Bone marrow (tissue), 2 donors: Measurements from ENCODE around the gene KDM4C.
"Not testable (repeated sequence)": the region's sequence is repeated elsewhere in the genome, so short reads cannot be mapped to it uniquely, and the experiment has no call there.

Experiments
- DNase-seq, 2 donors: peaks; one replicate each; lab custom pipeline; 2025; lab: John Stamatoyannopoulos, UW

The KDM4C gene

DNA sequence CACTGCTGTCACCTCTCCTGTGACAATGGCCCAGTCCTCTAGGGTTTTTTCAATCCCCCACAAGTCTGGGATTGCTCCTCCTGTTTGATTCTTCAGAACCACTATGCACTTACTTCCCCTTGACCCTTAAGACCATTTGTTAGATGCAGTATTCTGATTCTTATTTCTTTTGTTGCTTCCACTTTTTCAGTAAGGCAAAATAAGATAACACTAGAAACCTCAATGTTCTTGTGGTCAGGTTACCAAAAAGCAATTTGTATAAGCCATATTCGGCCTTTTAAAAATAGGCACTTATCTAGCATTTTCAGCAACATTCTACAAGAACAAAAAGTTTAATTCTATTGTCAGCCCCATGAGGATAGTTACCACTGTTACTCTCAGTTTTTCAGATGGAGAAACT, 220.0 kb downstream of the KDM4C start:
- no peak for DNase-seq

DNA sequence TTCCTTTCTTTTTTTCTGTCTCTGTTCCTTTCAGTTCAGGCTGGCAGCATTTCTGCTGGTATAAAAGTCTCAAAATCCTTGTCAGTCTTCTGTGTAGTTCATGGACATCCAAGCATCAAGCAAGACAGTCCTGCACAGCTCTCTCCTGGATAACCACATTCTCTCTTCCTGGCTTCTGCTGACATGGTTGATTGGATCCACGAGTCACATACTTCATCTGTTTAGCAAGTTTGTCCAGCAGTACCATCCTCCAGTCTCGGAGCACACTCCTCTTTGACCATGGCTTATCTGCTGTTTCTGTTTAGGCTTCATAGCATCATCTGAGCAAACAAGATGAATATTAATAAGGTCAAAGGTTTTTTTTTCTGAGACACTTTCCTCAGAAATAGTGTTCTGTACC, 220.8 kb downstream of the KDM4C start:
- no peak for DNase-seq

DNA sequence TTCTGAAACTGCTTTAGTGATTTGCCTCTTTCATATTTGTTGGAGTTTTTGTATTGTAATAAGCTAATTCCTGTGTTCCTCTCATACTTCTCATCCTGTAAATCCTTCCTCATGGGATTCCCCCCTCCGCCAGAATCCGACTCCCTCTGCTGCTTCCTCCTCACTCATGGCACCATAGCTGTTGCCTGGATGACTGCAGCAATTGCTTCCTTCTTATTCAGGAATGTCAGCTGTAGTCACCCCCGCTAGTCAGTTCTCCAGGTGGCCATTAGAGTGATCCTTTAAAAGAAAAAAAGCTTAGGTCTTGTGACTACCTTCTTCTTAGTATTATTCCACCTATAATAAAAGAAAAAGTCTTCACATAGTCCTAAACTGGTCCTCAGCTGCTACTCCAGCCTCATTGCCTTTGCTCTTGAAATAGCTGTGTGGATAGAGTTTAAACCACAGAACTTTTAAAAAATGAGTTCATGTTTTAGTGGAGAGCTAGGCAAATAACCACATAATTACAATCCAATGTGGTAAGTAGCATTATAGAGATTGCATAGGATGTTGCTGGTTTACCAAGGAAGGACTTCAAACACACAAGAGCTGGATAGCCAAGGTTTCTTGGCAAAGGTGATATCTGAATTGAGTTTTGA, 227.3 kb downstream of the KDM4C start:
- DNase-seq: no peak

DNA sequence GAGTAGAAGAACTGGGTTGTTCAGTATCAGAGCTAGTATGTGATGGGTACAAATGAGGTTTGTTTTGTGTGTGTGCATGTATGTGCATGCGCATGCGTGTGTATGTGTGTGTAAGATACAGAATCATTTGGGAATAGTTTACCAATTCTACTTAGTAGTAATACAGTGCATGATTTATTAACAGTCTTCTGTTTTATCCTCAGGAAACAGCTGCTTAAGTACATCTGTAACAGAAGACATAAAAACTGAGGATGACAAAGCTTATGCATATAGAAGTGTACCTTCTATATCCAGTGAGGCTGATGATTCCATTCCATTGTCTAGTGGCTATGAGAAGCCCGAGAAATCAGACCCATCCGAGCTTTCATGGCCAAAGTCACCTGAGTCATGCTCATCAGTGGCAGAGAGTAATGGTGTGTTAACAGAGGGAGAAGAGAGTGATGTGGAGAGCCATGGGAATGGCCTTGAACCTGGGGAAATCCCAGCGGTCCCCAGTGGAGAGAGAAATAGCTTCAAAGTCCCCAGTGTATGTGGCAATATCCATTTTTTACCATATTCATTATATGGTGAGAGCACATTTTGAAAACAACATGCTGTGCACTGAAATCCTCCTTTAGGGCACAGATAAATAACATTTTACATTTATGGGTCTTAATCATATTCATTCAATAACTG, 228.5 kb downstream of the KDM4C start:
- no peak for DNase-seq

DNA sequence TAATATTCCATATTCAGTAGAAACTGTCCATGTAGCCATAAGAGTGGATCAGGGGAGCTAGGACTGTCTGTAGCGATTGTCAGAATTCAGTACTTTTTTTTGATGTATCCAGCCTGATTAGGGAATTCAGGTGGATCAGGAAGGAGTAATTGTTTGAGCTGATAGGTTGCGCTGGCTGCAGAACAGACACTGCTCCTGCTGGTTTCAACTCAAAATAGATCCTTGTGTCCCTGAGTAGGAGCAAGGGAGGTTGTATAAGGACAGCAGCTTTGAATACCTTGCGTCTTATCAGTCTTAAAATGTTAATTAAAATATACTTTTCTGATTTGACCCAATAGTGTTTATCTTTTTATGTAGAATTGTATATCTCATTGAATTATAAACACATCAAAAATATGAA, 229.6 kb downstream of the KDM4C start:
- DNase-seq: no peak

DNA sequence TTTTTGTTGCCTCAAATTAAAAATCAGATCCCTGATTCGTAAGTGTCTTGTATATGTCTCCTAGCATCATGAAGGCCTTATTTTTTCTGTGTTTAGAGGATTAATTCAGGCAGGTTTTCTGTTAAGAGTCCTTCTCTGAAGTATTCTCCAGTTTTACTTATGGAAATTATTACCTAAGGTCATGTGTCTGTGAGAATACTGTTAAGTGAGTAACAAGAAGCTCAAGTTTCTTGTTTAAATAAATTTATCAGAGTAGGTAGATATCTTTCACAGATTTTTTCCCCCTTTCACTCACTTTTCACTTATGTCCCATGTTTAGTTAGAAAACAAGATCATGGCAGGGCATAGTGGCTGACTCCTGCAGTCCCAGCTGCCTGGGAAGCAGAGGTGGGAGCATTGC, 233.6 kb downstream of the KDM4C start:
- no peak for DNase-seq

DNA sequence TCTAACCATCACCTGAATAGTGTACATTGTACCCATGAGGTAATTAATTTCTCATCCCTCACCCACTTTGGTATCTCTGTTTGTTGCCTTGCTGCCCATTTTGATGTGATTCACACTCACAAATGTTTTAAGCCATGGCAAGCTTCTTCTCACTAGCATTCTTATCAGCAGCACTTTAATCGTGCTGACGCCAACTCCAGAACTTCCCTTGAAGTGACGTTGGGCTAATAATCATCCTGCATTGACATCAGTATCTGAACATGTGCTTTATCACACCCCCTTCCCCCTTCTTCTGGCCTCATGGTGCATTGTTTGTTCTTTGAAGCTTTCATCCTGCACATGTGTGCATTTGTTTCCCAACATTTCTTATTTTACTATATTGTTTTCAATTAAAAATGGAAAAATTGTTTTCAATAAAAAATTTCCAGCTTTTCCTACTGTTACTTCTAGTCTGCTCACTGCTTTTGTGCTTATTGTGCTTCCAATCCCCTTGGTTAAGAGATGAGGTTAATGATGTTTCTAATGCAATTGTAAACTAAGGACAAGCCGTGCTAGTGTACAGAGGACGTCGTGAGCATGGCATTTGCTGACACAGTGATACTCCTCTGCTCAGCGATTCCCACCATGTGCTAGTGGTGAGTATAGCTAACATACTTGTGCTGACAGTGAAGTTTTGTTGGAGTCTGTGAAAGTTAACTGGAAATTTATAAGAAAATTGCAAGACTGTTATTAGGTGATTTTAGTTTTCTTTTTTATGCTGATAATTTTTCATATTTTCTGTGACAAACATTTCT, 238.5 kb downstream of the KDM4C start:
- no peak for DNase-seq

DNA sequence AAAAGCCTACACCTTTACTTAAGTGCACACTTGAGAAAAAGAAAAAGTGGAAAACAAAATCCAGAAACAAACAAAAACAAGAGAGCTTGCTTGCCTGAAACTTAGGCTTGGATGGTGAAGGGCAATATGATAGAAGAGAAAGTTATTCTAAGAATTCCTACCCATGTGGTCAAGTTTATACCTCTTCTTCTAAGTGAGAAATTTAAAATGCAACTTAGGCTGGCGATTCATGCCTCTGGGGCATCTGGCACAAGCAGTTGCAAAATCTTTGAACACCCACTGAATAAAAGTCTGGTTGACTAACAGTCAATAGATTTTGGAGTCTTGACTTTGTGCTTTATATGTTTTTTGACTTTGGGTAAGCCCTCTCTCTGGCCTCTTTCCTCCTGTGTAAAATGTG, 239.6 kb downstream of the KDM4C start:
- DNase-seq: no peak

DNA sequence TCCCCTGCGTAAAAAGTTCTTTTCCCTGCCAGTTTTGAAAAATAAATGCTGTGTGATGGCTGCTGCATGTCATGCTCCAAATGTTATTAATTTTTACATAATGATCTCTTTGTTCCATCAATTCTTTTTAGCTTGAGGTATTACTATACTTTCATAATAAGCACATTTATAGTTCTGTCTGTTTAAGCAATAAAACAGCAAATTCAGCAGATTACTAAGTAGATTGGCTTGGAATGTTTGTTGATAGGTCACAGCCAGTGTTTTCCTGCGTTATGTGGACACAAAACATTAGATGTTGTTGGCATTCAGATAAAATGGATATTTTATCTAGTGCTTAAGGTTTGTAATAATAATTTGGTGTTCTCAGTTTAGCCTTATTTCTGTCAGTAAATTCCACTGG, 242.0 kb downstream of the KDM4C start:
- DNase-seq: no peak

DNA sequence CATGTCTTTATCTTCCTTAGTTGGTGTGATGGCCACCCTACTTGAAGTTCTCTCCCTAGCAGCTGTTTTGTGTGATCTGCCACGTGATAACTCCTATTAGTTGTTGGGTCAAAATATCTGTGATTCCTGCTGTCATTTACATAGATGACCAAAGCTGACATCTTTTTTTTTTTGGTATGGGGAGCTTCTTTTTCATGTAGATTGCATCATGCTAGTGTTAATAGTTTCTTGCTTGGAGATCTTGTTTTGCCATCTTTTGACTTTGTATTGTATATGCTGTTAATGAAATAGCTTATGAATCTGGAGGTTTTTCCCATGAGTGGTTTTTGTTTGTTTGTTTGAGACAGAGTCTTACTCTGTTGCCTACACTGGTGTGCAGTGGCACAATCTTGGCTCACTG, 243.8 kb downstream of the KDM4C start:
- DNase-seq: no peak

DNA sequence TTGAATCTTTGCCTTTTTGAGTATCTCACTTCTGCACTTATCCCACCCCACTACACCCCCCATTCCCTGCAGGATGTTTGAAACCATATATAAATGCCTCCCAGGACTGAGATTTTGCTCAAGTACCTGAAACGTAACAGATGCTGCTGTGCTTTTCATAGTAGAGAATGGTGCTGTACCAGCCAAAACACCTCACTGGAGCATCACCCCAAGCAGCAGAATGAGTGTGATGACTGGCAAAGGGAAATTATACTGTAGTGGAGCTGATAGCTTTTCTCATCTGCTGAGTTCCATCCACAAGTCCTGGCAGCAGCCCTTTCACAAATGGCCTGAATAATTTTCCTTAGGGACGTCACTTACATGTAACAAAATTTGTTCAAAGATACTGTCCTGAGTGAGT, 246.1 kb downstream of the KDM4C start:
- no peak for DNase-seq

DNA sequence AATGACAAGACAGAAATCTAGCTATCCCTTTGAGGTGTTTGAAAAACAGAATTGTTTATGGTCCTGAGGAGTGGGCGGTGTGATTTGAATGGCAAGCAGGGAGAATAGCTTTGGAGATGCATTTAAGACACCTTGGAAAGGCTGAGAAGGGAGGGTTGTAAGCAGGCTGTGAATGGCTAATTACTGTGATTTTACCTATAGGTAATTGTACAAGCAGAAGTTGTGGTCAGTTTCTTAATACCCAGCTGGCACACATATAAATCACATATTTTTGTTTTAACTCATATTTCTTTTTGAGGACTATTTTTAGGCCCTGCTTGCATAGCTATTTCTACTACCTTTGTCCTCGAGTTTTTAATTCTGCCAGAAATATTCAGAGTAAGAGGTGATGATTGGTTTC, 248.6 kb downstream of the KDM4C start:
- DNase-seq: no peak

DNA sequence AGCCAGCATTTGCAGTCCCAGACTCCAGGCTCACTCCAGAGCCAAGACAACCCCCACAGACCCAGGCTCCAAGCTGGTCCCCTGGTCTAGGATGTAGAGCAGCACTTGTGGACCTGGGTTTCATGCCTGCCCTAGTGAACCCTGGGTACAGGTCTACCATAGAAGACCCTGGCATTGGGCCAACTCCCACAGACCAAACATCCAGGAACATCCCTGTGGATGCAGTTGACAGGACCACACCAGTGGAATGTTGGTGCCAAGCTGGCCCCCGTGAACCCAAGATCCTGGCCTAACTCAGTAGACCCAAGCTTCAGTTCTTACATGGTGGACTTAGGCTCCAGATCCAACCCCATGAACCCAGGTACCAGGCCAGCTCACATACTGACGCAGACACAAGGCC, 250.6 kb downstream of the KDM4C start:
- no peak for DNase-seq

DNA sequence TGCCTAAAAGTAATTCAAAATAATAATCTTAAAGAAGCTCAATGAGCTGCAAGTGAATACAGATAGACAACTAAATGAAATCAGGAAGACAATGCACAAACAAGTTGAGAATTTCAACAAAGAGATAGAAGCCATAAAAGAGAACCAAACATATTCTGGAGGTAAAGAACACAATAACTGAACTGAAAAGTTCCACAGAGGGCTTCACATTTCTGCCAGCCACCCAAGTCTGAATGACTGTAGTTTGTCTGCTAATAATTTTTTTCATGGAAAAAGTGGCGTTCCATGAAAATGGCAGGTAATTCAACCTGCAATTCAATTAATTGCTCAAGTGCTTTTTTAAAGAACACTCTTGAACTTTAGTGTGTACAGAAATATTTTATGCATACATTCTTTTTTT, 251.3 kb downstream of the KDM4C start:
- DNase-seq: no peak

DNA sequence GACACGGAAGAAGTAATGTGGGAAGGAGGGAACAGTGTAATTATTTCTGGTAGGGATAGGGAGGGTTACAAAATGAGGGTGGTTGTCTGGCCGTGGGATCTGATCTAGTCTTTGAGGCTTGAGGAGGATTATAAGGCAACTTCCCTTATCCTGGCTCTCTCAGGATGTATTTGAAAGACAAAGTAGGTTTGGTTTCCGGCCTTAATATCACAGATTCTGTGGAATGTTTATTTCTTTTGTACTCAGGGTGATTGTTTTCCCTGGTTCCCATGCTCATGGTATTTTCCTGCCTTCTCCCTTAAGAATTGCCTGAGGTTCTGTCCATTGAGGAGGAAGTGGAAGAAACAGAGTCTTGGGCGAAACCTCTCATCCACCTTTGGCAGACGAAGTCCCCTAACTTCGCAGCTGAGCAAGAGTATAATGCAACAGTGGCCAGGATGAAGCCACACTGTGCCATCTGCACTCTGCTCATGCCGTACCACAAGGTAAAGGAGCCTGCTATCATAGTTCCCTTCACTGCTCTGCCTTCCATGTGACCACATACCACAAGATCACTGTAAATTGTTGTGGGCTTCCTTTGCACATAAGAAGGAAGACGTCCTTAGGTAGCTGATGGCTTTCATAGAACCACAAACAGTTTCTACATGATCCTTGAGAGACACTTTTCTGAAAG, 253.8 kb downstream of the KDM4C start:
- DNase-seq: peak in 1 of 2 donors; percentile 2

DNA sequence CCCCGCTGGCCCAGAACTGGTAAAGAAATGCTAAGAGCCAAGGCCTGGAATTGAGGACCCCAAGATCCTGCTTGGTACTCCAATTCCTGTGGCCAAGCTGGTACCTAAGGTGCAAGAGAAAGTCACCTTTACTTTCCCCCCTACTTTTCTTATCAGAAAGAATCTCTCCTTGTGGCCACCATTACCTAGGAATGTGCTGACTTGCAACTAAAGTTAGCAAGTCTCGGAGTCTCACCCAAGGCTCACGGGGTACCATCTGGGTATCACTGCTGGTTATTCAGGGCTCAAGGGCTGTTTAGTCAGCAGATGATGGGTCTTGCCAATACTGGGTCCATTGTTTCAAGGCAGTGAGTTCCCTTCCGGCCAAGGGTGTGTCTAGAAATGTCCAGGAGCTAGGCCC, 270.2 kb downstream of the KDM4C start:
- DNase-seq: no peak

DNA sequence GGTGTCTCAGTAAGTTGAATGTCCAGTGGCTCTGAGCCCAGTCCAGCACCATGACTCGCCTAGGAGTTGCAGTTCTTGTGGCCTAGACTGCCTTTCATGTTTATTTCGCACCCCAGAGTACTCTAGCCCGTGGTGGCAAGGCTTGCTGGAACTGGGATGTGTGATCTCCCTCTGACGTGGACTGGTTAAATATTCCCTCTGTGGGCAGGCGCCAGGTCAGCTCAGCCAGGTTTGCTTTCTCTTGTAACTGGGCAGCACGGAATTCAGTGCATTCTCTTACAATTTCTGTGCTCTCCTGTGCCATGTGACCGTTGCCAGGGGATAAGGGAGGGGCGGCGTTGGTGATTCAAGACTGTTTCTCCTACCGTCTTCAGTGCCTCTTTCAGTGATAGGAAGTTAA, 270.8 kb downstream of the KDM4C start:
- DNase-seq: no peak

DNA sequence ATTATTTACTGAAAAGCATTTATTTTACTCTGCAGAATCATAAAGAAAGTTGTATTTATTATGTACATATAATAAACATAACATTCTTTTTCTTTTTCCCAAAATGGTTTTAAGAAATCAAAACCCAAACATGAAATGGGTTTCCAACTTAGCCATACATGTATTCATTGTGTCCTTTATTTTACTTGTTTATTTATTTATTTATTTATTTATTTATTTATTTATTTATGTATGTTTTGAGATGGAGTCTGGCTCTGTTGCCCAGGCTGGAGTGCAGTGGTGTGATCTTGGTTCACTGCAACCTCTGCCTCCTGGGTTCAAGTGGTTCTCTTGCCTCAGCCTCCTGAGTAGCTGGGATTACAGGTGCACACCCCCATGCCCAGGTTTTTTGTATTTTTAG, 273.2 kb downstream of the KDM4C start:
- not testable (repeated sequence) for DNase-seq

DNA sequence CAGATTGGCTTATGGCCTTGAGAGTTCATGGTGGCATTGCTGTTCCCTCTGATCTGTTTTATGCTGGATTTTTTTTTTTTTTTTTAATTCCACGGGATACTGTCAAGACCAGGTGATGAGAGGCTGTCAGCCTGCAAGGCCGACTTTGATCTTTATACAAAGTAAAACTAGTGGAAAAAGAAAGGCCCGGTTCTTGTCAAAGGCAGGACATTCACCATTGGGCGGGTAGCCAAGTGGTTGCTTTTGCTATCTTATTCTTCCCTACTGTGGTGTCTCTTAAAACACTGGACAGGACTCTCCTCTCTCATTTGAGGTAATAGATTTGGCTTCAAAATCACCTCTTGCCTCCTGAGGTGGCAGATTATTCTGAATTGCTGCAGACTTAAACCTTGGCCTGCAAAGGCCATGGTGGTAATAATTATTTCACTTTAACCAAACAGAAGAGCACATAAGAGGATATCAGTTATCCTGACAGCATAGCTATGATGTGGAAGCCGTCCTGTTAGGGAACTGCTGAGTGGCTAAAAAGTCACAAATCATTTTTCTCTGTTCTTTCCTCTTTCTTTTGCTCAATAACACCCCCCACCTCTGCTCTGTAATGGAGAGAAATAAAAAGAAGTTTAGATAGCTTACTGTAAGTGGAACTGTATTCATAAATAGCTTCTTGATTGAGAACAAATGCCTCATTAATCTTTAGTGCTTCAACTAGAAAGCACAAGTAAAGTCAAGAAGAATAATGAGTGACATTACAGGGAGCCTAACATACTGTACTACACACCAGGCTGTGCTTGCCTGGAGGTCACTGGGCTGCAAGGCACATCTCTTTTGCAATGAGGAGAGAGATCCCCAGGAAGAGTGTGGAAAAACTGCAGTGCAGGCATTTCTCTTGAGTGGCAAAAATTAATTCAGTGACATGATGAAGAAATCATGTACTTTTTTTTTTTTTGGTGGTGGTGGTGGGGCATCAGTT, 275.6 kb downstream of the KDM4C start:
- no peak for DNase-seq

DNA sequence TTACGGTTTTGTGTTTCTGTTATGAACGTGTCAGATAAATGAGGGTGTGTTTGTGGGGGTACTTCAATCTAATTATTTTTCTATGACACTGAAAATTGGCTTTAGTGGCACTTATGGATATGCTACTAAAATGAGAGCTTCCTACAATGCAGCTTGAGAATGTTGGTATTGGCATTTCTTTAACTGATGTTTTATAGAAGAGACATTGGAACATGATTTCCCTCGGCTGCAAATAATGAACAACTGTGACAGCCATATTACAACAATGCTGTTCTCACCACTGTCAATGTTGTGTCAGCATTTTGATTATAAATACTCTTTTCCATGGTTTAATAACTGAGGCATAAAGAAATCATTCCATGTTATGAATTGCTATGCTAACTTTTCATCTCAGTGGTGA, 279.4 kb downstream of the KDM4C start:
- DNase-seq: no peak

DNA sequence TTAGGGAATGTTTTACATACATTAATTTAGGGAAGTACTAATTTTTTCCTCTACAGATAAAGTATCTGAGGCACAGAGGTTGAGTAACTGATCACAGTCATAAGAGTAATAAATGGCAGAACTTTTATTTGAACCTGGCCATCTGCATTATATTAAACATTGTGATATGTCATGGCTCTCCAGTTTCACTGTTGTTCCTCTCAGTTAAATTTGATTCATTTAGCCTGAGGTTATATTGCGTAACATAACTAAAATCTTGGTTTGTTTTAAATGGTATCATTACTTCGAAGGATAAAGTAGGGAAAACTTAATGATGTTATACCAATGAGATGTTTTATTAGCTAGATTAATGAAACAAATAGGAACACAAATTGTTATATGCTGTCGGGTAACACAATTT, 284.4 kb downstream of the KDM4C start:
- DNase-seq: no peak

DNA sequence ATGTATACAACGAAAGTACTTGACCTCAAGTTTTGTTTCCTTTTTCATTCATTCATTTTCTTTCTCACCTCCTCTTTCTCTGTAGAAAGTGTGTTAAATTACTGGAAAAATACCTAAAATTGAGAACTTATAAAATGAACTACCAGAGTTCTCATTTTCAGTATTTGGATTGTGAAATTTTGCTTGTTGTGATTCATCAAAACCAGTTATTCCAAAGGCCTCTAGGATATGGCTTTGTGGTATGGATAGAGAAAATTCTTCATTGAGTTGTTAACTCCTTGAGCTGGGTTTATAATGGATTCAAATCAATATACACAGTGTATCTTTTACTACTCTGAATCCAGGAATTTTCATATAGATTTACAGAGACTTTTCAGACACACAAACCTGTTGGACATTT, 287.6 kb downstream of the KDM4C start:
- no peak for DNase-seq
